Effector CD8-positive, alpha-beta T cell (primary cell): ENCODE results near the gene BSCL2.
"Not testable (repeated sequence)": the region's sequence is repeated elsewhere in the genome, so short reads cannot be mapped to it uniquely, and the experiment has no call there.

Experiments
- DNase-seq: peaks from one replicate; lab custom pipeline; 2025; lab: John Stamatoyannopoulos, UW
- total RNA-seq, 4 experiments: gene quantifications; one replicate each; lab custom pipeline; 2026; lab: John Stamatoyannopoulos, UW

BSCL2 gene
- total RNA-seq: 3.8 to 10.0 (median 7.7) reads per million in 4 experiments

- no peak for DNase-seq
Measured at GRCh38 chr11:62707277-62707861, at the start of gene BSCL2, which contains the start of gene GNG3. Gene BSCL2 (minus strand): TSS chr11:62707424. CDS start chr11:62707195, 229 bp downstream. Gene GNG3 (plus strand): TSS chr11:62707676. CDS start chr11:62708296, 620 bp downstream.

GRCh38 chr11:62755086-62755615 is 47.9 kb upstream of the BSCL2 start:
- DNase-seq: no peak

- DNase-seq: peak; percentile 91
Measured at GRCh38 chr11:62753736-62754603, 46.7 kb upstream of the BSCL2 start, which contains the start of gene ZBTB3. Gene ZBTB3 (minus strand): TSS chr11:62754160. CDS start chr11:62753664, 496 bp downstream.

GRCh38 chr11:62752994-62753735 is 45.9 kb upstream of the BSCL2 start:
- no peak for DNase-seq

GRCh38 chr11:62752177-62752785 is 45.1 kb upstream of the BSCL2 start:
- DNase-seq: no peak

GRCh38 chr11:62749931-62750330 is 42.7 kb upstream of the BSCL2 start:
- not testable (repeated sequence) for DNase-seq

- DNase-seq: no peak
Measured at GRCh38 chr11:62747475-62748160, 40.4 kb upstream of the BSCL2 start.

GRCh38 chr11:62737196-62737595 is 30.0 kb upstream of the BSCL2 start:
- no peak for DNase-seq

- DNase-seq: no peak
Measured at GRCh38 chr11:62732830-62733229, 25.6 kb upstream of the BSCL2 start.

- not testable (repeated sequence) for DNase-seq
Measured at GRCh38 chr11:62730076-62730475, 22.9 kb upstream of the BSCL2 start.

GRCh38 chr11:62728171-62728988 is 21.2 kb upstream of the BSCL2 start, which contains the start of gene TTC9C:
Gene TTC9C (plus strand): TSS chr11:62728486. CDS start chr11:62728849, 363 bp downstream.
- DNase-seq: peak; percentile 75

GRCh38 chr11:62727872-62728170 is 20.6 kb upstream of the BSCL2 start:
- DNase-seq: peak; percentile 78

GRCh38 chr11:62727165-62727871 is 20.1 kb upstream of the BSCL2 start, which contains the start of gene HNRNPUL2:
Gene HNRNPUL2 (minus strand): TSS chr11:62727457. CDS start chr11:62727156, 301 bp downstream.
- DNase-seq: peak; percentile 97

GRCh38 chr11:62726915-62727164 is 19.6 kb upstream of the BSCL2 start:
- DNase-seq: no peak

GRCh38 chr11:62726156-62726914 is 19.1 kb upstream of the BSCL2 start:
- DNase-seq: no peak

- no peak for DNase-seq
Measured at GRCh38 chr11:62725646-62726045, 18.4 kb upstream of the BSCL2 start.

- DNase-seq: no peak
Measured at GRCh38 chr11:62724171-62724570, 16.9 kb upstream of the BSCL2 start.

GRCh38 chr11:62721994-62722393 is 14.8 kb upstream of the BSCL2 start:
- DNase-seq: no peak
